ENCODE measurements around the gene SORBS1.
A peak's percentile ranks its signal among the peaks of the same experiment; 100 is the strongest.

SORBS1 gene

DNA sequence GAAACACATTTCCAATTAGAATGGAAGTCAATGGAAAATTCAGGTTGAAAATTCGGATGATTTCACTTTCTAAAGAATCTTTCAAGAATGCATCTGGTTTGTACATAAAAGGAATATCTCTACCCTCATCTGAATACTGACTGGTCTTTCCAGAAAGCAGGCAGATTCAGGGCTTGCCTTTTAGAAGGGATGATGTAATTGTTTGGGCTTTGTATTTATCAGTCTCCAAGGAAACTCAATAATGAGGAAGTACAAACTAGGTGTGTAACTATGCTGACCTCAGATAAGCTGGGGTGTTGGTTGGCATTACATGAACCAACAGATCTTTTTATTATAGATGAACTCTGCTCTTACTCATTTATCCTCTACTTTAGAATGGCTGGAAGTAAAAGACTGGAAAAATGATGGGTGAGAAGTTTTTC is 294.5 kb downstream of the SORBS1 start:
- peak; percentile 89 for DNase-seq (ENCODE audit: low spot score)

DNA sequence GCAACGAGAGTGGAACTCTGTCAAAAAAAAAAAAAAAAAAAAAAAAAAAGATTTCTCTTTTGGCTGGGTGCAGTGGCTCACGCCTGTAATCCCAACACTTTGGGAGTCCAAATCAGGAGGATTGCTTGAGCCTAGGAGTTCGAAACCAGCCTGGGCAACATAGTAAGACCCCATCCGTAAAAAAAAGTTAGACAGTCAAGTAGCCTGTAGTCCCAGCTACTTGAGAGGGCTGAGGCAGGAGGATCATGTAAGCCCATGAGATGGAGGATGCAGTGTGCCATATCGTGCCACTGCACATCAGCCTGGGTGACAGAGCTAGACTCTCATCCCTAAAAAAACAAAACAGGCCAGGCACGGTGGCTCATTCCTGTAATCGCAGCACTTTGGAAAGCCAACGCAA is 295.6 kb downstream of the SORBS1 start:
- DNase-seq (ENCODE audit: low spot score): no peak

DNA sequence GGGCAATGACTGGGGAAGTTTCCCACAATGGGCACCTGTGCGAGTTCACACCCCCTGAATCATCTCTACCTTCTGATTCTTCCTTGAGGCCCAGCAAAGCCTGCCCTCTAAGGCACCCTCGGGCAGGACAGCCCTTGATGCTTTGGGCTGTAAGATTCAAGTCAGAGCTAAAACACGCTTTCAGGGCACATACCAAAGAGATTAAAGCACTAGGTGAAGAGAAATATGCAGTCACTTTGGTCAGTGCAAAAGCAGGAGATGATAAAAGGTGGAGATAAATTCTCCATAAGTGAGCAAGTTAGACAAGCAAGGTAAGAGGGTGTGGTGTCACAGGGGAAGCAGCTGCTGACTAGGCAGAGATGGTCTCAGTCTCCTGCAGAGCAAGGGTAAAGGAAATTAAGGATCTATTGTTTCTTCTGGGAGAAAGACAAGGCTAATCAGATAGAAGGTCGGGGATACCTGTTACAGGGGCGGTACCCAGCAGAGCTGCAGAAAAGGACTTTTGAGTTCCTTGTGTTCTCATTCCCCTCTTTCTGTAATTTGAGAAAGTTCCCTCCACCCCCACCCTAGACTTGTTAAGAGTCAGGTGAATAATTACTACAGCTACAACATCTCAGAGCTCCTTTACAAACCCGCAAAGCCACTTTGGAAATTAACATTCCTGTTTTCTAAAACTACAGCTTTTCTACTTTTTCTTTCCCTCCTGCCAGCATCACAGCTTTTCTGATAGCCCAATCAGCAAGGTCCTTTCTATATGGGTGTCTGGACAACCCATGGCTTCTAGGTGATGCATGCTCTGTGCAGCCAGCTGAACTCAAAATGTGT is 296.7 kb downstream of the SORBS1 start:
- DNase-seq (ENCODE audit: low spot score): no peak

DNA sequence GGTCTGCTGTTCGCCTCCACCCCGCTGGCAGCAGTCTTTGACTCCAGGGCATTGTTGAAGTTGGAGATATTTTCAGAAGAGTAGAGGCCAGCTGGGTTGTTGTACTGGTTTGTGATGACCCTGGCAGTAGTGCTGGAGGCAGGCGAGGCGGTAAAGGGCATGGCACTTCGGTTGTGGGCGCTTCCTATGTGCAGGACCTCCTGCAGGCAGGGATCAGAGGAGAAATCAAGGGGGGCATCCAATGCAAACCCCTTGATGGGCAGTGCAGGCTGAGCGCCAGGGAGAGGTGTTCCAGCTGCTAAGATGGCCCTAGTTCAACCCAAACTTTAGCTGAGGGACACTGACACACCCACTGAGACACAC is 297.3 kb downstream of the SORBS1 start:
- DNase-seq (ENCODE audit: low spot score): no peak

DNA sequence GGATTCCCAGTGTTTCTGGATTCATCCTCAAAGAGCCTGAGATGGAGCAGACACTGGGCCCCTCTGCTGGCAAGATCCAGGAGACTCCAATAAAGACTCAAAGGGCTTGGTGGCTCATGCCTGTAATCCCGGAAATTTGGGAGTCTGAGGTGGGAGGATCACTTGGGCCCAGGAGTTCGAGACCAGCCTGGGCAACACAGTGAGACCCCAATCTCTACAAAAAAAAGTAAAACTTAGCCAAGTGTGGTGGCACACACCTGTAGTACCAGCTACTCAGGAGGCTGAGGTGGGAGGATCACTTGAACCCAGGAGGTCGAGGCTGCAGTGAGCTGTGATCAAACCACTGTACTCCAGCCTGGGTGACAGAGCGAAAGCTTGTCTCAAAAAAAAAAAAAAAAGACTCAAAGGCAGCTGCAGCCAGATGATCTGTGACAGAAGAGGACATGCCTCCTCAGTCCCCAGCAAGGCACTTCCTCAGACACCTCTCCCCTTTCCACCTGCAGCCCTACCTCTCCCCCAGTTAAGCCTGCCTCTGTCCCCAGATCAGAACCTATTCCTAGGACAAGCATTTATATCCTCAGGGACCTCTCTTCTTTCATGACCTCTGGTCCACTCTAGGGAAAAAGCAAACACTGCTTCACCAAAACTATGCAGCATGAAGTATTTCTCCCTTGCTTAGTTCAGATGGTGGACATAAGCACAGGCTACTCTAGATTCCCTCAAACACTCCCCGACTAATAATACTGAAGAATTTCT is 298.2 kb downstream of the SORBS1 start:
- no peak for DNase-seq (ENCODE audit: low spot score)

DNA sequence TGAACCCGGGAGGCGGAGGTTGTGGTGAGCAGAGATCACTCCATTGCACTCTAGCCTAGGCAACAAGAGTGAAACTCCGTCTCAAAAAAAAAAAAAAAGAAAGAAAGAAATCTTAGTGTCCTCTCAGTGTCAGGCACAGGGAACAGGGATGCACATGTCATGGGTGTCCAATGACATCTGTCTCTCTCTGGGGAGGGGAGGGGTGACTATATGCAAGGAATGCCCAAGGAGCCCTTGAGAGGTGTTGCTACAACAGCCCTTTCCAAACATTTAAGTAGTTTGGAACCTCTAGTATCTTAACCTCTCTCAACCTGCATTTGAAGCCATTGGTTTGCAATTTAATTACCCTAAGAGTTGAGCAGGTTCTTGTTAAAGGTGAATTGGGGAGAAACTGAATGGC is 299.2 kb downstream of the SORBS1 start:
- DNase-seq (ENCODE audit: low spot score): no peak
